Activated naive CD4-positive, alpha-beta T cell treated with anti-CD3 and anti-CD28 coated beads, Interleukin-2, amount 50 U/mL, for 24 hours (primary cell): ENCODE results near the gene SIGLEC11.
"Not testable (repeated sequence)": the region's sequence is repeated elsewhere in the genome, so short reads cannot be mapped to it uniquely, and the experiment has no call there.

Experiments used
- H3K27ac Mint-ChIP-seq: one replicate; pipeline ENCODE4 v1.8.0; 2021; ENCODE audit warnings: mild to moderate bottlenecking, mixed read lengths
- H3K27me3 Mint-ChIP-seq: one replicate; pipeline ENCODE4 v1.8.0; 2021; ENCODE audit warnings: mixed read lengths
- H3K36me3 Mint-ChIP-seq: one replicate; pipeline ENCODE4 v1.8.0; 2021; ENCODE audit warnings: mixed read lengths
- H3K4me1 Mint-ChIP-seq: one replicate; pipeline ENCODE4 v1.8.0; 2021; ENCODE audit warnings: mixed read lengths
- H3K4me3 Mint-ChIP-seq: one replicate; pipeline ENCODE4 v1.8.0; 2021; ENCODE audit warnings: mild to moderate bottlenecking, mixed read lengths
- H3K9me3 Mint-ChIP-seq: one replicate; pipeline ENCODE4 v1.8.0; 2021; ENCODE audit warnings: mixed read lengths

The SIGLEC11 gene

GRCh38 chr19:49960980-49961379 is at the start of gene SIGLEC11:
SIGLEC11 (minus strand) TSS chr19:49961172; CDS start chr19:49961081, 91 bp downstream.
- H3K27me3 Mint-ChIP-seq, H3K4me3 Mint-ChIP-seq, H3K4me1 Mint-ChIP-seq, H3K27ac Mint-ChIP-seq, H3K36me3 Mint-ChIP-seq, H3K9me3 Mint-ChIP-seq: not testable (repeated sequence)

GRCh38 chr19:50008532-50008931 is 47.6 kb upstream of the SIGLEC11 start:
- H3K27me3 Mint-ChIP-seq, result no peaks in the 10 kb centered on the region
- no peak overlapping the region for H3K4me3 Mint-ChIP-seq
- H3K36me3 Mint-ChIP-seq, result peaks cover 5% of the 10 kb centered on the region
- H3K27ac Mint-ChIP-seq, result no peak overlapping the region
- H3K9me3 Mint-ChIP-seq, result no peaks in the 10 kb centered on the region
- peaks cover 10% of the 10 kb centered on the region for H3K4me1 Mint-ChIP-seq

GRCh38 chr19:50007947-50008346 is 47.0 kb upstream of the SIGLEC11 start:
- peaks cover 10% of the 10 kb centered on the region for H3K4me1 Mint-ChIP-seq
- H3K27me3 Mint-ChIP-seq, result no peaks in the 10 kb centered on the region
- no peaks in the 10 kb centered on the region for H3K9me3 Mint-ChIP-seq
- H3K36me3 Mint-ChIP-seq, result peaks cover 2% of the 10 kb centered on the region
- H3K27ac Mint-ChIP-seq, result no peak overlapping the region
- no peak overlapping the region for H3K4me3 Mint-ChIP-seq

- no peaks in the 10 kb centered on the region for H3K27me3 Mint-ChIP-seq
- H3K4me3 Mint-ChIP-seq, result no peak overlapping the region
- H3K9me3 Mint-ChIP-seq, result no peaks in the 10 kb centered on the region
- no peak overlapping the region for H3K27ac Mint-ChIP-seq
- peaks cover 11% of the 10 kb centered on the region for H3K4me1 Mint-ChIP-seq
- peaks cover 2% of the 10 kb centered on the region for H3K36me3 Mint-ChIP-seq
These were observed 46.2 kb upstream of the SIGLEC11 start for GRCh38 chr19:50007170-50007569.

GRCh38 chr19:50005428-50005827 is 44.5 kb upstream of the SIGLEC11 start:
- H3K27me3 Mint-ChIP-seq, result no peaks in the 10 kb centered on the region
- no peak overlapping the region for H3K27ac Mint-ChIP-seq
- peaks cover 5% of the 10 kb centered on the region for H3K36me3 Mint-ChIP-seq
- no peak overlapping the region for H3K4me3 Mint-ChIP-seq
- H3K4me1 Mint-ChIP-seq, result peaks cover 14% of the 10 kb centered on the region
- H3K9me3 Mint-ChIP-seq, result no peaks in the 10 kb centered on the region

GRCh38 chr19:50003810-50004419 is 42.9 kb upstream of the SIGLEC11 start:
- H3K4me3 Mint-ChIP-seq, result no peak overlapping the region
- H3K36me3 Mint-ChIP-seq, result peaks cover 7% of the 10 kb centered on the region
- H3K9me3 Mint-ChIP-seq, result no peaks in the 10 kb centered on the region
- peaks cover 14% of the 10 kb centered on the region for H3K4me1 Mint-ChIP-seq
- peak overlapping the region; percentile 24 for H3K27ac Mint-ChIP-seq
- H3K27me3 Mint-ChIP-seq, result no peaks in the 10 kb centered on the region

GRCh38 chr19:50003254-50003788 is 42.3 kb upstream of the SIGLEC11 start:
- H3K4me1 Mint-ChIP-seq, result peaks cover 14% of the 10 kb centered on the region
- H3K4me3 Mint-ChIP-seq, result no peak overlapping the region
- no peaks in the 10 kb centered on the region for H3K9me3 Mint-ChIP-seq
- no peak overlapping the region for H3K27ac Mint-ChIP-seq
- peaks cover 7% of the 10 kb centered on the region for H3K36me3 Mint-ChIP-seq
- H3K27me3 Mint-ChIP-seq, result no peaks in the 10 kb centered on the region

- H3K36me3 Mint-ChIP-seq, result peaks cover 10% of the 10 kb centered on the region
- no peaks in the 10 kb centered on the region for H3K9me3 Mint-ChIP-seq
- no peak overlapping the region for H3K27ac Mint-ChIP-seq
- H3K4me1 Mint-ChIP-seq, result peaks cover 14% of the 10 kb centered on the region
- no peak overlapping the region for H3K4me3 Mint-ChIP-seq
- H3K27me3 Mint-ChIP-seq, result no peaks in the 10 kb centered on the region
These were observed 41.5 kb upstream of the SIGLEC11 start for GRCh38 chr19:50002386-50002960.

GRCh38 chr19:50001775-50002174 is 40.8 kb upstream of the SIGLEC11 start:
- H3K27me3 Mint-ChIP-seq, result no peaks in the 10 kb centered on the region
- H3K9me3 Mint-ChIP-seq, result no peaks in the 10 kb centered on the region
- peaks cover 14% of the 10 kb centered on the region for H3K4me1 Mint-ChIP-seq
- no peak overlapping the region for H3K27ac Mint-ChIP-seq
- no peak overlapping the region for H3K4me3 Mint-ChIP-seq
- H3K36me3 Mint-ChIP-seq, result peaks cover 10% of the 10 kb centered on the region

- Mint-ChIP-seq H3K4me1 (peaks cover 14% of the 10 kb centered on the region), H3K4me3 (no peak overlapping the region), H3K9me3 (no peaks in the 10 kb centered on the region), H3K27ac (no peak overlapping the region), H3K36me3 (peaks cover 10% of the 10 kb centered on the region), H3K27me3 (no peaks in the 10 kb centered on the region)
These were observed 40.0 kb upstream of the SIGLEC11 start for GRCh38 chr19:50000841-50001557.

GRCh38 chr19:50000038-50000840 is 39.3 kb upstream of the SIGLEC11 start:
- peaks cover 14% of the 10 kb centered on the region for H3K4me1 Mint-ChIP-seq

GRCh38 chr19:49999371-50000010 is 38.5 kb upstream of the SIGLEC11 start:
- peaks cover 10% of the 10 kb centered on the region for H3K4me1 Mint-ChIP-seq
- no peaks in the 10 kb centered on the region for H3K9me3 Mint-ChIP-seq
- no peaks in the 10 kb centered on the region for H3K27me3 Mint-ChIP-seq
- peaks cover 13% of the 10 kb centered on the region for H3K36me3 Mint-ChIP-seq
- no peak overlapping the region for H3K4me3 Mint-ChIP-seq
- no peak overlapping the region for H3K27ac Mint-ChIP-seq

More at GRCh38 chr19:50000038-50000840, 39.3 kb upstream of the SIGLEC11 start:
- H3K9me3 Mint-ChIP-seq, result no peaks in the 10 kb centered on the region
- H3K4me3 Mint-ChIP-seq, result no peak overlapping the region
- H3K27me3 Mint-ChIP-seq, result no peaks in the 10 kb centered on the region
- H3K36me3 Mint-ChIP-seq, result peaks cover 13% of the 10 kb centered on the region
- H3K27ac Mint-ChIP-seq, result no peak overlapping the region

GRCh38 chr19:49997709-49998108 is 36.7 kb upstream of the SIGLEC11 start:
- H3K36me3 Mint-ChIP-seq, result peaks cover 11% of the 10 kb centered on the region
- H3K4me3 Mint-ChIP-seq, result no peak overlapping the region
- H3K27me3 Mint-ChIP-seq, result no peaks in the 10 kb centered on the region
- H3K4me1 Mint-ChIP-seq, result peaks cover 4% of the 10 kb centered on the region
- H3K9me3 Mint-ChIP-seq, result no peaks in the 10 kb centered on the region
- H3K27ac Mint-ChIP-seq, result no peak overlapping the region

GRCh38 chr19:49988433-49988832 is 27.5 kb upstream of the SIGLEC11 start:
- Mint-ChIP-seq H3K9me3 (no peaks in the 10 kb centered on the region), H3K4me1 (peaks cover 18% of the 10 kb centered on the region), H3K27me3 (no peaks in the 10 kb centered on the region), H3K4me3 (peak overlapping the region; percentile 44), H3K36me3 (peaks cover 23% of the 10 kb centered on the region), H3K27ac (peak overlapping the region; percentile 71)

GRCh38 chr19:49988007-49988406 is 27.0 kb upstream of the SIGLEC11 start:
- H3K4me3 Mint-ChIP-seq, result no peak overlapping the region
- H3K27ac Mint-ChIP-seq, result peak overlapping the region; percentile 71
- no peaks in the 10 kb centered on the region for H3K27me3 Mint-ChIP-seq
- H3K9me3 Mint-ChIP-seq, result no peaks in the 10 kb centered on the region
- H3K4me1 Mint-ChIP-seq, result peaks cover 18% of the 10 kb centered on the region
- peaks cover 23% of the 10 kb centered on the region for H3K36me3 Mint-ChIP-seq
